H9 (cell line): ENCODE measurements around the gene PAMR1. TPM values are rescaled to one million over a fixed set of nuclear protein-coding genes. Genes with fewer than 3 reads are reported as not detected.
A peak's percentile ranks its signal among the peaks of the same experiment; 100 is the strongest.

Experiments
- DNase-seq: peaks from one replicate; pipeline ENCODE4 v3.0.0-alpha.2; 2017
- H2AFZ ChIP-seq: one replicate; pipeline ENCODE4 v1.6.1; 2013; ENCODE audit warnings: mild to moderate bottlenecking, low read length, control low read depth, moderate library complexity
- H2AK5ac ChIP-seq: 2 replicates; pipeline ENCODE4 v1.6.1; 2013; ENCODE audit warnings: low read length, control low read depth, mixed read lengths; ENCODE audit not compliant: insufficient read length
- H2BK120ac ChIP-seq: one replicate; pipeline ENCODE4 v1.6.1; 2013; ENCODE audit warnings: low read depth, mild to moderate bottlenecking, low read length, control low read depth, inconsistent platforms; ENCODE audit not compliant: poor library complexity, severe bottlenecking
- H2BK12ac ChIP-seq: 2 replicates; pipeline ENCODE4 v1.6.1; 2013; ENCODE audit warnings: low read length, control low read depth, mixed read lengths, low read depth; ENCODE audit not compliant: insufficient read length
- H2BK15ac ChIP-seq: 2 replicates; pipeline ENCODE4 v1.6.1; 2013; ENCODE audit warnings: low read depth, low read length, control low read depth
- H2BK20ac ChIP-seq: one replicate; pipeline ENCODE4 v1.6.1; 2013; ENCODE audit warnings: low read depth, mild to moderate bottlenecking, low read length, control low read depth, inconsistent platforms; ENCODE audit not compliant: poor library complexity, severe bottlenecking
- H2BK5ac ChIP-seq: 2 replicates; pipeline ENCODE4 v1.6.1; 2013; ENCODE audit warnings: low read length, control low read depth, mixed read lengths; ENCODE audit not compliant: insufficient read length
- H3K14ac ChIP-seq: 2 replicates; pipeline ENCODE4 v1.6.1; 2013; ENCODE audit warnings: low read length, control low read depth; ENCODE audit not compliant: insufficient read depth
- H3K18ac ChIP-seq: 2 replicates; pipeline ENCODE4 v1.6.1; 2013; ENCODE audit warnings: low read depth, mild to moderate bottlenecking, mixed read lengths, low read length, control low read depth; ENCODE audit not compliant: insufficient read length
- H3K23ac ChIP-seq: 2 replicates; pipeline ENCODE4 v1.6.1; 2013; ENCODE audit warnings: low read length, control low read depth, mixed read lengths, low read depth; ENCODE audit not compliant: insufficient read length
- H3K23me2 ChIP-seq: 2 replicates; pipeline ENCODE4 v1.6.1; 2013; ENCODE audit warnings: low read depth, mild to moderate bottlenecking, mixed read lengths, low read length, control low read depth; ENCODE audit not compliant: insufficient read length, poor library complexity, severe bottlenecking
- H3K27ac ChIP-seq: 2 replicates; pipeline ENCODE4 v1.5.1; 2013; ENCODE audit warnings: low read length, control low read depth, mixed read lengths, low read depth; ENCODE audit not compliant: insufficient read length
- H3K27me3 ChIP-seq: 2 replicates; pipeline ENCODE4 v1.6.1; 2013; ENCODE audit warnings: low read length, control low read depth, inconsistent platforms; ENCODE audit not compliant: insufficient read depth
- H3K4ac ChIP-seq: 2 replicates; pipeline ENCODE4 v1.6.1; 2013; ENCODE audit warnings: low read depth, mild to moderate bottlenecking, control low read depth, inconsistent platforms, low read length, moderate library complexity
- H3K4me1 ChIP-seq: 2 replicates; pipeline ENCODE4 v1.6.1; 2013; ENCODE audit warnings: low read length, control low read depth, inconsistent platforms; ENCODE audit not compliant: insufficient read depth
- H3K4me2 ChIP-seq: 2 replicates; pipeline ENCODE4 v1.6.1; 2013; ENCODE audit warnings: low read length, control low read depth, mixed read lengths; ENCODE audit not compliant: insufficient read length, insufficient read depth
- H3K56ac ChIP-seq: 2 replicates; pipeline ENCODE4 v1.6.1; 2013; ENCODE audit warnings: low read depth, mild to moderate bottlenecking, mixed read lengths, low read length, control low read depth; ENCODE audit not compliant: insufficient read length
- H3K79me1 ChIP-seq: 2 replicates; pipeline ENCODE4 v1.6.1; 2013; ENCODE audit warnings: low read depth, mild to moderate bottlenecking, moderate library complexity, low read length, control low read depth, inconsistent platforms; ENCODE audit not compliant: insufficient read depth, poor library complexity, severe bottlenecking
- H3K79me2 ChIP-seq: 2 replicates; pipeline ENCODE4 v1.6.1; 2013; ENCODE audit warnings: low read length, control low read depth, inconsistent platforms; ENCODE audit not compliant: insufficient read depth
- H3K9ac ChIP-seq: 2 replicates; pipeline ENCODE4 v1.6.1; 2013; ENCODE audit warnings: low read length, control low read depth, mixed read lengths; ENCODE audit not compliant: insufficient read length; ENCODE audit errors: extremely low read depth
- H3K9me3 ChIP-seq: one replicate; pipeline ENCODE4 v1.6.1; 2013; ENCODE audit warnings: low read depth, low read length, inconsistent platforms; ENCODE audit not compliant: control insufficient read depth
- H3T11ph ChIP-seq: one replicate; pipeline ENCODE4 v1.6.1; 2013; ENCODE audit warnings: mild to moderate bottlenecking, low read length, control low read depth, inconsistent platforms
- H4K20me1 ChIP-seq: one replicate; pipeline ENCODE4 v1.6.1; 2013; ENCODE audit not compliant: control insufficient read depth, insufficient read length, insufficient read depth
- H4K5ac ChIP-seq: 2 replicates; pipeline ENCODE4 v1.6.1; 2013; ENCODE audit warnings: low read depth, mild to moderate bottlenecking, mixed read lengths, low read length, control low read depth; ENCODE audit not compliant: insufficient read length
- H4K8ac ChIP-seq: replicated peaks from 2 replicates; pipeline ENCODE4 v1.6.1; 2013; ENCODE audit warnings: low read length, control low read depth, mixed read lengths, low read depth; ENCODE audit not compliant: insufficient read length
- H4K91ac ChIP-seq: 2 replicates; pipeline ENCODE4 v1.6.1; 2013; ENCODE audit warnings: low read depth, mild to moderate bottlenecking, moderate library complexity, mixed read lengths, low read length, control low read depth; ENCODE audit not compliant: insufficient read length
- H3K27ac Mint-ChIP-seq, 3 experiments: 2 replicates in 2 of 3; 3 replicates in 1 of 3; pipeline ENCODE4 v1.8.0; 2020 to 2021; ENCODE audit warnings: mixed read lengths in 3 of 3, mild to moderate bottlenecking in 1 of 3, moderate library complexity in 1 of 3
- H3K27me3 Mint-ChIP-seq: 2 replicates; pipeline ENCODE4 v1.8.0; 2021; ENCODE audit warnings: low read depth, mild to moderate bottlenecking, moderate library complexity, mixed read lengths
- H3K36me3 Mint-ChIP-seq, 3 experiments: 2 replicates in 2 of 3; 3 replicates in 1 of 3; pipeline ENCODE4 v1.8.0; 2020 to 2021; ENCODE audit warnings: low read depth in 3 of 3, mixed read lengths in 3 of 3; ENCODE audit not compliant: insufficient read depth in 1 of 3
- H3K4me1 Mint-ChIP-seq, 2 experiments: 2 replicates each; pipeline ENCODE4 v1.8.0; 2020; ENCODE audit warnings: mixed read lengths in 2 of 2
- H3K4me3 Mint-ChIP-seq, 2 experiments: 2 replicates in 1 of 2; 3 replicates in 1 of 2; pipeline ENCODE4 v1.8.0; 2020 to 2021; ENCODE audit warnings: mild to moderate bottlenecking in 2 of 2, mixed read lengths in 2 of 2, moderate library complexity in 1 of 2
- H3K9me3 Mint-ChIP-seq, 2 experiments: 2 replicates in 1 of 2; 3 replicates in 1 of 2; pipeline ENCODE4 v1.8.0; 2020; ENCODE audit warnings: mild to moderate bottlenecking in 2 of 2, mixed read lengths in 2 of 2, moderate library complexity in 1 of 2
- CTCF ChIP-seq: fragments of 200-600 bp; sonication (generic); conservative IDR thresholded peaks from 3 replicates; pipeline ENCODE4 v1.8.0; 2021; ENCODE audit warnings: antibody characterized with exemption, mild to moderate bottlenecking
- WGBS: extraction: QIAGEN DNeasy Blood & Tissue Kit; methylation state at CpG from one replicate; pipeline ENCODE4 v1.1.7; 2013; ENCODE audit warnings: missing lambda C conversion rate, low lambda C conversion rate, mixed read lengths; ENCODE audit not compliant: insufficient read length; ENCODE audit errors: extremely low coverage; 5-methylcytosine and 5-hydroxymethylcytosine counted together
- total RNA-seq: library from RNA; stranded (reverse); gene quantifications from 2 replicates; pipeline ENCODE4 v1.2.1, GENCODE V29; 2021

The PAMR1 gene
- total RNA-seq, 1 experiment from 2014 or later, result 2.4 TPM

GRCh38 chr11:35420371-35420770 is 105.0 kb downstream of the PAMR1 start:
- Histone ChIP-seq H3K23me2 (peaks cover 19% of the 10 kb centered on the region), H2BK12ac (no peak overlapping the region), H3K79me1 (no peaks in the 10 kb centered on the region), H2AFZ (no peak overlapping the region), H3K4me1 (no peaks in the 10 kb centered on the region), H3K4ac (no peak overlapping the region), H3K79me2 (no peaks in the 10 kb centered on the region), H3K27me3 (peaks cover 49% of the 10 kb centered on the region), H4K8ac (no peak overlapping the region), H4K20me1 (no peaks in the 10 kb centered on the region), H3K14ac (no peak overlapping the region), H2AK5ac (no peak overlapping the region), H3K4me2 (peak overlapping the region; percentile 52), H3K18ac (no peak overlapping the region), H4K91ac (no peak overlapping the region), H4K5ac (no peak overlapping the region), H3K23ac (no peak overlapping the region), H3K9me3 (no peaks in the 10 kb centered on the region), H2BK5ac (no peak overlapping the region), H3T11ph (no peak overlapping the region), H2BK20ac (no peak overlapping the region), H3K9ac (no peak overlapping the region), H2BK15ac (no peak overlapping the region), H2BK120ac (no peak overlapping the region), H3K56ac (no peak overlapping the region), H3K27ac (no peak overlapping the region)
- no peaks in the 10 kb centered on the region for H3K36me3 Mint-ChIP-seq
- H3K4me3 Mint-ChIP-seq, result peak overlapping the region; percentile 67 to 85
- no peaks in the 10 kb centered on the region; a peak in 2 of 5 replicates for H3K9me3 Mint-ChIP-seq
- H3K27me3 Mint-ChIP-seq, result peaks cover 99% of the 10 kb centered on the region
- peak; percentile 37 for DNase-seq
- H3K4me1 Mint-ChIP-seq, result peaks cover 11 to 15% of the 10 kb centered on the region in 2 experiments
- no CpG with 5 or more reads among the region's 17 CpGs for WGBS
- TF ChIP-seq CTCF, result no peak
- H3K27ac Mint-ChIP-seq, result no peak overlapping the region
